Forelimb muscle (tissue), 1 donor: ENCODE measurements around the gene TOP2B. TPM values are rescaled to one million over a fixed set of nuclear protein-coding genes. Genes with fewer than 3 reads are reported as not detected.
A peak's percentile ranks its signal among the peaks of the same experiment; 100 is the strongest.

ENCODE experiments used
- DNase-seq: peaks from one replicate; pipeline ENCODE4 v3.0.0-alpha.2; 2013; ENCODE audit warnings: low read depth
- polyA plus RNA-seq: library from polyadenylated mRNA; unstranded; fragments of 120-200 nt; gene quantifications from one replicate; pipeline ENCODE4 v1.2.1, GENCODE V29; 2013; ENCODE audit not compliant: insufficient read length

The TOP2B gene
- polyA plus RNA-seq, 1 donor = 108 TPM

DNA sequence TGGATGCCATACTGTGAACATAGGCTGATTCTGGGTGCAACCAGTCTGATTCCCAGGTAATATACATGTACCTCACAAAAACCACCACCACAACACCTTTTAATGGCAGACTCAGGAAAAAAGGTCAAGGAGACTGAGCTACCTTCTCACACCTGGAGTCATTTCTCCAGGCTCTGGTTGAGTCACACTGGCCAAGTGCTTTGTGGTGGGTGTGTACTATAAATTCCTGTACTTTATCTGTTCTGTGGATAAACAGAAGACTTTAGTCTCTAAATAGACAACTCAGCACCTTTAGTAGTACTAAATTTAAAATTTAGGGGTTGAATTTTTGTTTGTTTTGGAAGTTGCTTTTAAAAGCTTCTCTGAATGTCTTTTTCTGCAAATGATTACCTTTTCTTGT is 46.7 kb downstream of the TOP2B start:
- DNase-seq = no peak

- no peak for DNase-seq
Measured at GRCh38 chr3:25611193-25611592, 53.5 kb downstream of the TOP2B start.

DNA sequence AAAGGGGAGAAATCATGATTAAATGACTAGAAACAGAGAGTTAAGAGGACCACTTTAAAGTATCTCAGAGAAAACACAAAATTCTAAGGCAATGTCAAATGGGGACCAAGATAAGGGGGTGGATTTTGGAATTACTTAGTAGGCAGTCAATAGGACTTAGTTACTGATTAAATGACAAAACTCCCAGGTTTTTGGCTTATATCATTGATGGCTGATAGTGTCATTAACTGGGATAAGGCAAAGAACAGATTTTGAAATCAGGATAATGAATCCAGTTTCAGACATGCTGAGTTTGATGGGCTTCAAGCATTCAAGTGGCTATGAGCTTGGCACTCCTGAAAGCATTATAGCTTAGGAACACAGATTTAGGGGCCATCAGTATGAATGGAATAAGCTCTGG is 53.9 kb downstream of the TOP2B start:
- DNase-seq = no peak

DNA sequence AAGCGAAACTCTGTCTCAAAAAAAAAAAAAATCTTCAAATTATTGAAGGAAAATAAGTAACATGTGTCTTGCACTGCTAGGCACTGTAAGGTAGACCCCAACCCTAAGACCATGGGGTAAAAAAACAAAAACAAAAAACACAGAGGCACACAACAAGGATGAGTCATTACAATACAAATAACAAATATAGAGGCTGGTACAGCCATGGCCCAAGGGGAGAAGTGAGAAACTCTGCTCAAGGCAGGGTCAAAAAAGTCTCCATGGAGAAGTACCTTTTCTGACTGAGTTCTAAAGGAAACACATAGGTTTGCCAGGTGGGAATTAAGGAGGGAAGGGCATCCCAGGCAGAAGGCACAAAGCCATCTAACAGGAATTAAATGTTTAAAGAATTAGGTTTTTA is 54.5 kb downstream of the TOP2B start:
- no peak for DNase-seq

DNA sequence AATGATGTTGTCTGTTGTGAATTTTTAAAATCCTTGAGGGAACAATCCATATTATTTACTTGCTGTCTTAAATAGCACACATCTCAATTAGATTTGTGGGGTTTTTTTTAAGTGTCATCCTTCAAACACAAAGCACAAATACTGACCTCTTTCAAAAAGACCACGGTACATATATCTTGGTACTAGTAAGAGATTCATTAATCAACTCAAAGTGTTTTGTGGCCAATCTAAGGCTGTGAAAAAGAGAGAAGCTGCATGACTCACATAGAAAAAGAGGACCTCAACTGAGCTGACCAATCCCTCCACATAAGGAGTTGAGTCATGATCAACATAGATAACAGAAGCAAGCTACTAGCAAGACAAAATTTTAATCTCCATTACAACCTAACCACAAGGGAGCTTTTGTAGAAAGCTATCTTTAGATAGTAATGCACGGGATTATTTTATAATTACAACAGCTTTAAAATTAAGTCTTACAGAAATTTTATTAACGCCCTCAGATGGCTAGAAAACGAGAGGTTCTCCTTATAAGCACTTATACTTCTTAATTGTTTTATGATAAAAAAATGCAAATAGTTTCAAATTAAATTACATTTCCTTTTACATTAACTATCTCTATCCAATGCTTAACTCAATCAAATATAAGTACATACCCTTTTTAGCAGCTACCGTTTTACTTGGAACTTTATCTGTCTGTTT is 60.5 kb downstream of the TOP2B start:
- no peak for DNase-seq

DNA sequence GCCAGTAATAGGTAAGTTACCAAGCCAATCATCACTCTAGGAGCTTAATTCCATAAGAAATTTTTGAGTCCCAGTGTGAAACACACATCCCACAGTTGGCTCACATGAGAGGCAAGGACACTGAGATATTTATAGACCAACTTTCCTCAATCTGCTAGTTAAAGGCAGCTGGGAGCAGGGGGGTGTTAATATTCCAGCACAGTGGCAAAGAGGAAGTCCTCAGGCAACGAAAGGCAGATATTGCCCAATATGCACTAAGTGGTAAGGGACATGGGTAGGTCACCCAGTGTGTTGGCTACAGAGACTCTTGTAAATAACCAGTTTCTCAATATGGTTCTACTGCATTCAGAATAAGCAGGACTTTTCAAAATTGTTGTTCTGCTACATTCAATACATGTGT is 61.0 kb downstream of the TOP2B start:
- no peak for DNase-seq

- no peak for DNase-seq
Measured at GRCh38 chr3:25597535-25598101, 67.1 kb downstream of the TOP2B start.

GRCh38 chr3:25594007-25594502 is 70.7 kb downstream of the TOP2B start:
- peak; percentile 41 for DNase-seq

DNA sequence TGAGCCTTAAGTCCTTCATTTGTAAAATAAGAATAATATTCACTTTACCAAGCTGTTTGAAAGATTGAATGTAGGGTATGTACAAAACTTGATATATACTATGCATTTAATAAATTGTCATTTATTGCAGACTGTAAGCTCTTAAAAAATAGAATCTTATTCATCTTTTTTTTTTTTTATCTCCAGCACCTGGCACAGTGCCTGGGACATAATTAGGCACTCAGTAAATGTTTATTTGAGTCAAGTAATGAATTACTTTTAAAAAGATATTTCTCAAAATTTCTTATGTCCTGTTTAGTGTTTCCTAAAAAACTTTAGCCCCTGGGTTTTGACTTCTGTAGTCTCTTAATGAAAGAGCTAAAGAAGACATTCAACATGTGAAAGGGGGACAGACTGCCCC is 71.7 kb downstream of the TOP2B start:
- no peak for DNase-seq

- DNase-seq = no peak
Measured at GRCh38 chr3:25592510-25592968, 72.2 kb downstream of the TOP2B start.

DNA sequence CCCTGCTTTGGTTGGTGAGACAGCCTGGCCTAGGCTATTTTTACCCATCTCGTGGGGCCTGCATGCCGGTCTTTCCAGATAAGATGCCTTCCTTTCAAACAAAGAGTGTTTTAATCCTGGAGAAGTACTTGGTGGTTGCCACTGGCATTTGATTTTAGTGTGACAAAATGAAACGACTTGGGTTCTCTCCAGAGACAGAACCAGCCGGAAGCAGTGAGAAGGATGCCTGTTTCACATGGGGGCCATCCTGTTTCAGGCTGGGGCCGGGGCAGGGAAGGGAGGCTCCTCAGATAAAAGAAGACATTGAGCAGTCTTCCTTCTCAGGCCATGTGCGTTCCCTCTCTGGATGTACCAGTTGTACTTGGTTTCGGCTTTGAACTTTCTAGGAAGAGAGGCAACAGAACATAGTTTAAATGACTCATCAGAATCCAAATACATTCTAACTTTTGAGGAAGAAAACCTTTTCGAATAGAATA is 74.9 kb downstream of the TOP2B start:
- DNase-seq = no peak

- DNase-seq = no peak
Measured at GRCh38 chr3:25589104-25589782, 75.5 kb downstream of the TOP2B start.

DNA sequence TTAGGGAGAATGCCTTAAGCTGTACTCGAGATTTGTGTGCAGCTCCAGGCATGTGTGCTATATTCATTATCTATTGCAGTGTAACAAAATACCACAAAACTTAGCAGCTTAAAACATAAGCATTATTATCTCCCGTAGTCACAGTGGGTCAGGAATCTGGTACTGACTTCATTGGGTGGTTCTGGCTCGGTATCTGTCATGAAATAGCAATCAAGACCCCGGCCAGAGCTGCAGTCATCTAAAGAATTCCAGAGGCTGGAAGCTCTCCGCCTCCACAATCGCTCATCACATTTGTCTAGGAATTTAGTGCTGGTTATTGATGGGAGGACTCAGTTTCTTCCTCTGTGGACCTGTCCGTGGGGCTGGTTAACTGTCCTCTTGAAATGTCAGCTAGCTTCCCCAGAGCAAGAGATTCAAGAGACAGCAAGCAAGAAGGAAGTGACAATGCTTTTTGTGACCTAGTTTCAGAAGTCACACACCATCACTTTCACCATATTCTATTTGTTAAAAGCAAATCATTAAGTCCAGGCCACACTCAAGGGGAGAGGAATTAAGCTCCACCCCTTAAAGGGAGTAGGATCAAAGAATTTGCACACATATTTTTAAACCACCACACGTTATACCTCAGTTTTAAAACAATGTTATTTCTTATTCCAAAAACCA is 76.1 kb downstream of the TOP2B start:
- no peak for DNase-seq

GRCh38 chr3:25587975-25588374 is 76.7 kb downstream of the TOP2B start:
- no peak for DNase-seq

- DNase-seq = no peak
Measured at GRCh38 chr3:25587526-25587925, 77.2 kb downstream of the TOP2B start.

DNA sequence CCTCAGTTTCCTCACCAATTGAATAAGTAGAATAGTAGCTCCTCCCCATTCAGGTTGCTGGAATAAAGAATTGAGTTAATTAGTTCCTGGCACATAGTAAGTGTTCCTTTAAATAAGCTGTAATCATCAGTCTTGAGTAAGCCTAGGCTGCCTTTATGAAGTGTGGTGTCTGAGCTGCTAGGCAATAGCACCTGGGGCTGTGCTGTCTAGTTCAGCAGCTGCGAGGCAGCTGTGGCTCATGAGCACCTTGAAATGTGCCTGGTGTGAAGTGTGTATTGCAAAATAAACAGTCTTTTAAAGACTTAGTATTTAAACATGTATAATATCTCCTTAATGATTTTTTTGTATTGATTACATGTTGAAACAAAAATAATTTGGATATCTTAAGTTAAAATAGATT is 77.6 kb downstream of the TOP2B start:
- DNase-seq = no peak

GRCh38 chr3:25586553-25586952 is 78.2 kb downstream of the TOP2B start:
- DNase-seq = no peak

DNA sequence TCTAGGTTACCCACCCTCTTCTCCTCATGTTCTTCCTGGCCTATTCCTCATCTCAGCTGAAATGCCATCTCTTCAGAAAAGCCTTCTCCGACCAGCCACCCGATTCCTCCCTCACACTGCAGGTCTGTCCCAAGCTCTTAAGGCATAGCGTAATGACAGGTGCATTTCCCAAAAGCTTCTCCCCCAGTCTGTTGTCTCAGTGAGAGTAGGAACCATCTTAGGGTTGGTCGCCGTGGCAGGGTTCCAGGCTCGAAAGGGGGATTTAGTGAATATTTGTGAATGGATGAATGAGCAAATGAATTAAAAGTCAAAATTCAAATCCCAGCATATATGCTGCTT is 78.6 kb downstream of the TOP2B start:
- DNase-seq = no peak

DNA sequence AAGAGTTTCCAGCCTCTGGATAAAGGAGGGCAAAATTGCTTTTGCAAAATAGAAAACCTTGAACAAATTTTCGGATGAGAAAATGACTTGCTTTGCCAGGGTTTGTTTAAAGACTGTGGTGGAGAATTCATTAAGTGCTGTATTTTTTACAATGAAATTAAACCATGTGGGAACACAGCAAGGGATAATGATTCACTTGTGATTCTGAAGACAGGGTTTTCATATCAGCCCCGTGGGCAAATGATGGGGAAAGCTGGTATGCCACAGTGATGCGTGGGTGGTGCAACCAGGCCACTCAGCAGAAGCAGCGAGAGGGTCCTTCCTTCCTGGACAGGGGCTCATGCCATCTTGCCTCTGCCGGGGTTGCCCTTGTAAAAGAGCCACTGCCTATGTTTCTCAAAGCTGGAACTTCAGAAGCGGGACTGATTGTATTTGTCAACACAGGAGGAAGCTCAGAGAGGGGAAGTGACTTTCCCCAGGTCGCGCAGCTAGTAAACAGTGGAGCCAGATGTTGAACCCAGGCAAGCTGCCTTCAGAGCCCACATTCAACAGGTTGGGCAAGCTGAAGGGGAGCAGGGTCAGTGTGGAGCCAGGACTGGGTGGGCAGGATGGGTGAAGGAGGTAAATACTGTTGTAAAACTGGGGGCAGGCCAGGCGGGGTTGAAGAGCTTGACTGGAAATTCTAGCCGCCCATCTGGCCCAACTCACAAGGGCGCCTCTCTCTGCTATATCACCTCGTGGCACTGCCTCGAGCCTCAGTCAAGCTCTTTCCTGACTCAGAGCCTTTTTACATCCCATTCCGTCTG is 79.1 kb downstream of the TOP2B start:
- no peak for DNase-seq

DNA sequence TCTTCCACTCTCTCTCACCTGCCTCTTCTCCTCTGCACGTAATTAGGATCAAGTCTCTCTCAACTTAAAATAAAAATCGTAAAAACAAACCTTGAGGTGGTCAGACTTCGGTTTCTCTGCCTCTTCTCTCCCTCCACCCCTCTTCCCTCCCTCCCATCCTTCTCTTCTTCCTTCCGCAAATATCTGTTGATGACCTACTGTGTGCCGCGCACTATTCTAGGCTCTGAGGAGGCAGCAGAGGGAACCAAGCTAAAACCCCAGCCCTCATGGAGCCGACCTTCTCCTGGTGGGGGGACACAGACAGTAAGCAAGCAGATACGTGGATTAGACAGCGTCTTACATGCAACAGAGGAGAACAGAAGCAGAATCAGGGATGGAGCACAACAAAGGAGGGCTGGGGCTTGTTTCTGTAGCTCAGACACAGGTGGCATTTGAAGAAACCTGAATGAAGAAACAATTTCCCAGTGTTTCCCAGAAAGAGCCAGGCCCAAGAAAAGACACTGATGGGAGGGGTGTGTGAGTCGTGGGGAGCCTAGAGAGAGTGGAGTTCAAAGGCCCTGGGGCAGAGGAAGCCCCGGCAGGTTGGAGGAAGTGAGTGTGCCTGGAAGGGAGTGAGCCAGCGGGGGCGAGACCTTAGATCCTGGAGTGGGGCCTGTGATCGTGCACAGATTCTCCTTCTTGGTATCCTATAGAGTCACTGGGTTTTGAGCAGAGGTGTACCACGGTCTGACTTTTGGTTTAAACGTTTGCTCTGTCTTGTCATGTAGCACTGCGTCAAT is 80.5 kb downstream of the TOP2B start:
- DNase-seq = no peak

GRCh38 chr3:25583343-25583742 is 81.4 kb downstream of the TOP2B start:
- no peak for DNase-seq
